Measurements from ENCODE around the gene ADAM8.
A peak's percentile ranks its signal among the peaks of the same experiment; 100 is the strongest.

ADAM8 gene

DNA sequence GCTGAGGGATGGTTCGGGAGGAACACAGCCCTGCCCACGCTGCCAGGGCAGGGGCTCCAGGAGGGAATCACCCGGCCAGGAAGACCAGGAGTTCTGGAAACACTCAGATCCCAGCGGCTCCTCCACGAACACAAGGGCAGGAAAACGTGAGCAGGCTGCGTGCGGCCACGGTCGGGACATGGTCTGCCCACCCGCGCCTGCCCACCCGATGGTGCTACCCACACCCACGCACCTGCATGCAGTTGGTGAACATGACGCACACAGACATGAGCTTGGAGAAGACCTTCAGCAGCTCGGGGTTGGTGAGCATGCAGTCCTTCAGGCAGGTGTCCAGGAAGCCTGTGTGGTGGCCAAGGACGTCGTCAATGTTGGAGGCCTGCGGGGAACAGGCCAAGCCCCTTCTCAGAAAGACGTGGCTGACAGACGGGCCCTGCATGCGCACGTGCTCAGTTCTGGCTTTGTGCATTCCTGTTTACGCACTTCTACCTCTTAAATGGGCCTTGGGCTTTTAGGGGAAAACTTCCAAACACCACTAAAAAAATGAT lies 6.2 kb upstream of the ADAM8 start:
- DNase-seq (ENCODE audit: low spot score) = no peak
- no peak overlapping the region for H3K4me3 ChIP-seq
- no peak overlapping the region for H3K27ac ChIP-seq
- TF ChIP-seq, protein P1, sequence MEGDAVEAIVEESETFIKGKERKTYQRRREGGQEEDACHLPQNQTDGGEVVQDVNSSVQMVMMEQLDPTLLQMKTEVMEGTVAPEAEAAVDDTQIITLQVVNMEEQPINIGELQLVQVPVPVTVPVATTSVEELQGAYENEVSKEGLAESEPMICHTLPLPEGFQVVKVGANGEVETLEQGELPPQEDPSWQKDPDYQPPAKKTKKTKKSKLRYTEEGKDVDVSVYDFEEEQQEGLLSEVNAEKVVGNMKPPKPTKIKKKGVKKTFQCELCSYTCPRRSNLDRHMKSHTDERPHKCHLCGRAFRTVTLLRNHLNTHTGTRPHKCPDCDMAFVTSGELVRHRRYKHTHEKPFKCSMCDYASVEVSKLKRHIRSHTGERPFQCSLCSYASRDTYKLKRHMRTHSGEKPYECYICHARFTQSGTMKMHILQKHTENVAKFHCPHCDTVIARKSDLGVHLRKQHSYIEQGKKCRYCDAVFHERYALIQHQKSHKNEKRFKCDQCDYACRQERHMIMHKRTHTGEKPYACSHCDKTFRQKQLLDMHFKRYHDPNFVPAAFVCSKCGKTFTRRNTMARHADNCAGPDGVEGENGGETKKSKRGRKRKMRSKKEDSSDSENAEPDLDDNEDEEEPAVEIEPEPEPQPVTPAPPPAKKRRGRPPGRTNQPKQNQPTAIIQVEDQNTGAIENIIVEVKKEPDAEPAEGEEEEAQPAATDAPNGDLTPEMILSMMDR (IDR thresholded peaks at IDR 0.05) = no peak

DNA sequence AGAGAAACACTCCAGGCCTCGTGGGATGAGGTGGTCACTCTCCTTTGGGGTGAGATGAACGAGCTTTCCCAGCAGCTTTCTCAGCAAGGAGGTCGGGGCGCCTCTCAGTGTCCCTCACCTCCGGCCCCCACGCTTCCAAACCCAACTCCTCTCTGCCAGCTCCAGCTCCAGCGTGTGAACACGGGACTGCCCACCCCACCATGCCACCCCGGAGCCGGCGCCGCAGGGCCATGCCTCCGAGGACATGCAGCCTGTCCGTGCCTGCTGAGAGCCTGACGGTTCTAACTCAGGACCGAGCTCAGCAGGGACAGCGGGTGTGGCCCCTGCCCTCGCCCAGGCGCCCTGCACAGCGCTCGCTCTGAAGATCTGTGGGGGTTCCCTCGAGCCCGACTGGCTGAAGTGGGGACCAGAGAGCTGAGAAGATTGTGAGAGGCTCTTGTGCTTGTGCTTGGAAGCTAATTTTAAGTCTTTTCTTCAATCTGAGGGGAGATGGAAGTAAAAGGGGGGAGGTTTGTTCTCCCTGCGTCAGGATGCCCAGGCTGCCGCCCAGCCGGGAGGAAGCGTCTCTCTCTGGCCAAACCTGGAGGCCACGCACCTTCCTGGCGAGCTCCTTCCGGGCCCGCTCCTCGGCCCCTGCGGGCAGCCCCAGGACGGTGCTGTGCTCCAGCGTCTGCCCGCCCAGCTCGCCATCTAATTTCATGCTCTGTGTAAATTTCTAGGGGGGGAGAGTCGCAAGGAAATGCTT lies 5.1 kb upstream of the ADAM8 start:
- H3K4me3 ChIP-seq = no peak overlapping the region
- DNase-seq (ENCODE audit: low spot score) = no peak
- no peak overlapping the region for H3K27ac ChIP-seq
- TF ChIP-seq, protein P1 (IDR thresholded peaks at IDR 0.05) = no peak

DNA sequence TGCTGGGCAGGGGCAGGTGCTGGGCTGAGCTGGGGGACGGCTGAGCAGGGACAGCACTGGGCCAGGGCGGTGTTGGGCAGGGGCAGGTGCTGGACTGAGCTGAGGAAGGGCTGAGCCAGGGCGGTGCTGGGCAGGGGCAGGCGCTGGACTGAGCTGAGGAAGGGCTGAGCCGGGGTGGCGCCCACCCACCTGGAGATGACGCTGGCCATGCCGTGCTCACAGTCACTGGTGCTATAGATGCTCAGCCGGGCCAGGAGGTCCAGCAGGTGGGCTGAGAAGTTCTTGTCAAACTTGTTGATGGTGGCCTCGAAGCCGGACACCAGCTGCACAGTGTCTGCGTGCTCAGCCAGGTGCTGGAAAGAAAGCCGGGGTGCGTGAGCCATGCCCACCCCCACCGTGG lies 4.4 kb upstream of the ADAM8 start:
- TF ChIP-seq, protein P1 (IDR thresholded peaks at IDR 0.05) = no peak
- DNase-seq (ENCODE audit: low spot score) = no peak
- Histone ChIP-seq H3K4me3 (no peak overlapping the region), H3K27ac (no peak overlapping the region)

DNA sequence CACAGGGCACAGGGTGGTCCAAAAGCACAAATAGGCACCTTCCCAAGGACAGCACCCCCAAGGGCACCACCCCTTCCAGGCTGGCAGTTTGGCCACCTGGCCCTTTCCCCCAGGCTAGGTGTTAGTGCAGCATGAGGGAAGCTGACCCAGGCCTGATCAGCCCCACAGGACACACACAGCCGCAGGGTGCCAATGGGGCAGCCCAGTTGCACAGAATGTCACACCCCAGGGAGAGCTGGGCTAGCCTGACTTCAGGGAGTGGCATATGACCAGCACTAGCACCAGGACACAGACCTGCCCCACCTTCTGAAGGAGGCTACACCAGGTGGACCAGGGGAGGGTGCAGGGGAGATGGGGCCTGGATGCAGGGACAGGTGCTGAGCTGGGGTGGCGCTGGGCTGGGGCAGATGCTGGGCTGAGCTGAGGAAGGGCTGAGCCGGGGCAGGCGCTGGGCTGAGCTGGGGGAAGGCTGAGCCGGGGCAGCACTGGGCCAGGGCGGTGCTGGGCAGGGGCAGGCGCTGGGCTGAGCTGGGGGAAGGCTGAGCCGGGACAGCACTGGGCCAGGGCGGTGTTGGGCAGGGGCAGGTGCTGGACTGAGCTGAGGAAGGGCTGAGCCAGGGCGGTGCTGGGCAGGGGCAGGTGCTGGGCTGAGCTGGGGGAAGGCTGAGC lies 3.9 kb upstream of the ADAM8 start:
- no peak for DNase-seq (ENCODE audit: low spot score)
- no peak overlapping the region for H3K27ac ChIP-seq
- TF ChIP-seq, protein P1 (IDR thresholded peaks at IDR 0.05) = no peak

DNA sequence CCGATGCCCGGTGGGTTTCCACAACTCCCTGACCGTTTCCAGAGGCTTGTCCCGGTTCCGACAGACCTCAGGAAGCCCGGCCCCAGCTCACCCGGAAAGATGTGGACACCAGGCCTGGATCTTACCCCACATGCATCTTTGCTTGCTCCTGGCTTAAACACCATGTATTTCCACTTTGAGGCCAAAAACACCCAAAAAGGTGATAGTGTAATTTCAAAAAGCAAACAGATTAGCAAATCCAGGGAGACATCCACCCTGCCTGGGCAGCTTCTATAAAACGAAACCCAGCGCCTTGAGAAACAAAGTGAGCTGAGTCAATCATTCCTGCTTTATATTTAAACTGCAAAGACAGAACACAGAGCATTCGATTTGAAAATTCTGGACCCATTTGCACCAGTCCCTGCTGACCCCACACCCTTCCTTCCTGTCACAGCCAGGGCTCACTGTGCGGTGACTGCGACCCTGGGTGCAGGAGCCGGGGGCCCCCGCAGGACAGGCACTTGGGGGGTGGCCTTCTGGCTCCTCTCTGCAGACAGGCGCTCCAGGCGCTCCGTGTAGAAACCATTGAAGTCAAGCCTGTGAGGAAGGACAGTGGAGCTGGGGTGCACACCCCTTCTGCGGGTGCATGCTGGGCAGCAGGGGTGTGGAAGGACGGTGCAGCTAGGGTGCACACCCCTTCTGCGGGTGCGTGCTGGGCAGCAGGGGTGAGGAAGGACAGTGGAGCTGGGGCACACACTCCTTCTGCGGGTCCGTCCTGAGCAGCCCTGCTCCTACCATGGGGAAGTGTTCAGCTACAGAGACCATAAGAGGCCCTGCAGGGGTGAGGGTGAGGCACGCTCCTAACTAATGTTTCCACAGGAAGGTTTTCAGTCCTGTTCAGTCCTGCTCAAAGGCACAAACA lies 2.9 kb upstream of the ADAM8 start:
- TF ChIP-seq, protein P1 (IDR thresholded peaks at IDR 0.05) = no peak
- no peak overlapping the region for H3K27ac ChIP-seq
- no peak for DNase-seq (ENCODE audit: low spot score)
- no peak overlapping the region for H3K4me3 ChIP-seq

More for the DNA sequence above, 3.9 kb upstream of the ADAM8 start:
- no peak overlapping the region for H3K4me3 ChIP-seq

DNA sequence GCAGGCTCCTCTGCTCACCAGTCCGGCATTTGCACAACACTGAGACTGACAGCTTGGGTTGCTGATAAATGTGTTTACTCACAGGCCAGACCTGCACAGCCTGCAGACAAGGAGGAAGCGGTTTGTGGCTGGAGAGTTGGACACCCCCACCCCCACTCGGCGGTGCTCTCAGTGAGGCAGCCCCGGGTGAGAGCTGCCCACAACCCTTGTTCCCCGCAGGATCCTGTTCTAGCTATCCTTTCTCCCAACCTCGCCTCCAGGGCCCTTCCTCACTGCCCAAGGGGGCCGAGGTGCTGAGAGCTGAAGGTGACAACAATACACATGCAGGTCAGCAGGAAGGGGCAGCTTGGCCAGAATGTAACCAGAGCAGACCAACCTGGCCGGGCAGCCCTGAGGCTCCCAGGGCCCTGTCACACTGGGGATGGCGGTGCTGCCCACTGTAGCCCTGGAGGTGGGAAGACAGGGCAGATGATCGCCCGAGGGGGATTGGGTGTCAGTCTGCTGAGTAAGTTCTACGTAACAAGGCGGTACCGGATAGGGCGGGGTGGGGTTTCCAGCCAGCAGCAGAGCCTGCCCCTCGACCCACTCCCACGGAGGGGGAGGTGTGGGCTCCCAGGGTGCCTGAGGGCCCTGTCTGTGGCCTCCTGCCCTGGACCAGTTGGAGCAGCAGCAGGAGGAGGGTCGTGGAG lies 2.1 kb upstream of the ADAM8 start:
- Histone ChIP-seq H3K27ac (peak overlapping the region in 1 of 2 donors; percentile 22), H3K4me3 (no peak overlapping the region)
- TF ChIP-seq, protein P1 (IDR thresholded peaks at IDR 0.05) = no peak
- DNase-seq (ENCODE audit: low spot score) = no peak

Measured in coronary artery (tissue), 2 donors.